ENCODE measurements around the gene JAZF1. TPM values are rescaled to one million over a fixed set of nuclear protein-coding genes. Genes with fewer than 3 reads are reported as not detected.

JAZF1 gene
- total and polyA plus RNA-seq, 9 of the 15 experiments (the other 6 are each of a cell fraction or from before 2014, with no cell fraction given) = 0.04 to 0.64 (median 0.11) TPM; not detected in 3

- H3K36me3 ChIP-seq (ENCODE audit: control insufficient read depth, insufficient read depth, low read length) = no peaks in the 10 kb centered on the region
- no TSS peak for BruUV-seq (replicated peaks)
- no peak overlapping the region for H3K4me2 ChIP-seq (ENCODE audit: insufficient read depth, low read length)
- H3K9me3 ChIP-seq (replicated peaks; ENCODE audit: control insufficient read depth, insufficient read depth, low read depth, low read length) = no peaks in the 10 kb centered on the region
- ATAC-seq (peak; percentile 57; the same call in 2 of the 3 replicates), DNase-seq (ENCODE audit: extremely low read depth in 1 of 4, low spot score in 3 of 4) (no peak), FAIRE-seq (no peak)
- ChIA-PET CTCF (ENCODE audit: low intra/inter-chr PET ratio) (interaction anchor here (0.6 kb wide), 1 partner anchor 171 kb away, joined by 3 read pairs; no protein-coding TSS in a partner anchor), POLR2A (interaction anchor here (1.3 kb wide), 1 partner anchor 9 kb away, joined by 3 read pairs; no protein-coding TSS in a partner anchor)
- H3K79me2 ChIP-seq (ENCODE audit: control insufficient read depth, insufficient read depth, low read length) = no peaks in the 10 kb centered on the region
- WGBS (ENCODE audit: insufficient coverage, low coverage, missing lambda C conversion rate) = 44% methylated on average over 2 of the region's 2 CpGs
- H3K4me3 ChIP-seq = no peak overlapping the region
- no peak overlapping the region for H3K9ac ChIP-seq (ENCODE audit: insufficient read depth in 1 of 2, low read depth in 2 of 2, low read length in 2 of 2)
- H4K20me1 ChIP-seq (replicated peaks; ENCODE audit: control insufficient read depth, insufficient read depth, low read length) = no peaks in the 10 kb centered on the region
- TF ChIP-seq ETV6 (IDR thresholded peaks at IDR 0.05; ENCODE audit: borderline replicate concordance in 1 of 2, low read depth in 2 of 2, low read length in 1 of 2) (no peak), ETV6 (CRISPR knock-in tag; IDR thresholded peaks at IDR 0.05; ENCODE audit: borderline replicate concordance) (no peak), HDGF (IDR thresholded peaks at IDR 0.05) (no peak), ZNF589 (CRISPR knock-in tag; IDR thresholded peaks at IDR 0.05; ENCODE audit: low read depth) (no peak), CC2D1A (IDR thresholded peaks at IDR 0.05) (no peak), RAD21 (CRISPR knock-in tag; conservative IDR thresholded peaks at IDR 0.05 in 1 of 2, IDR thresholded peaks at IDR 0.05 in 1 of 2) (no peak), TFAP4 (CRISPR knock-in tag; IDR thresholded peaks at IDR 0.05; ENCODE audit: borderline replicate concordance) (no peak), STAT5A (IDR thresholded peaks at IDR 0.05; ENCODE audit: borderline replicate concordance, low read length) (no peak), PHB2 (IDR thresholded peaks at IDR 0.05; ENCODE audit: low read depth) (no peak), ZC3H11A (IDR thresholded peaks at IDR 0.05; ENCODE audit: low read depth, low read length) (no peak), SMAD4 (CRISPR knock-in tag; conservative IDR thresholded peaks at IDR 0.05) (no peak), ZNF57 (CRISPR knock-in tag; IDR thresholded peaks at IDR 0.05) (no peak), BACH1 (tag; IDR thresholded peaks at IDR 0.05) (no peak), MAZ (CRISPR knock-in tag; conservative IDR thresholded peaks at IDR 0.05 in 1 of 2, IDR thresholded peaks at IDR 0.05 in 1 of 2) (no peak), TRIM24 (IDR thresholded peaks at IDR 0.05) (no peak), ZKSCAN1 (IDR thresholded peaks at IDR 0.05; ENCODE audit: low read depth, low read length) (no peak), SMARCE1 (IDR thresholded peaks at IDR 0.05) (no peak), MYC (IDR thresholded peaks at IDR 0.05; ENCODE audit: low read depth, low read length) (no peak), MYC (CRISPR knock-in tag; IDR thresholded peaks at IDR 0.05; ENCODE audit: borderline replicate concordance, low read depth) (no peak), SNIP1 (IDR thresholded peaks at IDR 0.05; ENCODE audit: low read depth) (no peak)
- TF ChIP-seq, protein P1, sequence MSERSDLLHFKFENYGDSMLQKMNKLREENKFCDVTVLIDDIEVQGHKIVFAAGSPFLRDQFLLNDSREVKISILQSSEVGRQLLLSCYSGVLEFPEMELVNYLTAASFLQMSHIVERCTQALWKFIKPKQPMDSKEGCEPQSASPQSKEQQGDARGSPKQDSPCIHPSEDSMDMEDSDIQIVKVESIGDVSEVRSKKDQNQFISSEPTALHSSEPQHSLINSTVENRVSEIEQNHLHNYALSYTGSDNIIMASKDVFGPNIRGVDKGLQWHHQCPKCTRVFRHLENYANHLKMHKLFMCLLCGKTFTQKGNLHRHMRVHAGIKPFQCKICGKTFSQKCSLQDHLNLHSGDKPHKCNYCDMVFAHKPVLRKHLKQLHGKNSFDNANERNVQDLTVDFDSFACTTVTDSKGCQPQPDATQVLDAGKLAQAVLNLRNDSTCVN (CRISPR knock-in tag; IDR thresholded peaks at IDR 0.05) = no peak
- intact Hi-C loops (cut with micrococcal nuclease) (no loop called here), in situ Hi-C loops (cut with MboI) (no loop called here)
- no peak overlapping the region for H3K27ac ChIP-seq (ENCODE audit: extremely low read depth, low read depth, low read length)
- H2AFZ ChIP-seq (ENCODE audit: low read depth, low read length) = no peak overlapping the region
- peaks cover 28 to 42% of the 10 kb centered on the region in 2 experiments for H3K27me3 ChIP-seq (ENCODE audit: control insufficient read depth in 2 of 2, insufficient read depth in 2 of 2, low read length in 2 of 2)
- H3K9me1 ChIP-seq (ENCODE audit: control insufficient read depth, insufficient read depth, low read length) = no peaks in the 10 kb centered on the region
- no peaks in the 10 kb centered on the region for H3K4me1 ChIP-seq (replicated peaks in 1 of 2; ENCODE audit: control insufficient read depth in 2 of 2, insufficient read depth in 2 of 2, low read length in 2 of 2)
These were observed 344.1 kb downstream of the JAZF1 start for GRCh38 chr7:27836536-27836935.

Data from K562 (cell line).